Central memory CD4-positive, alpha-beta T cell (primary cell): Measurements from ENCODE around the gene LPP.
"Not testable (repeated sequence)": the region's sequence is repeated elsewhere in the genome, so short reads cannot be mapped to it uniquely, and the experiment has no call there.

Experiments
- DNase-seq: peaks from one replicate; pipeline ENCODE4 v3.0.0; 2022

LPP gene

GRCh38 chr3:188691665-188692064 lies 537.7 kb downstream of the LPP start:
- DNase-seq: no peak

DNA sequence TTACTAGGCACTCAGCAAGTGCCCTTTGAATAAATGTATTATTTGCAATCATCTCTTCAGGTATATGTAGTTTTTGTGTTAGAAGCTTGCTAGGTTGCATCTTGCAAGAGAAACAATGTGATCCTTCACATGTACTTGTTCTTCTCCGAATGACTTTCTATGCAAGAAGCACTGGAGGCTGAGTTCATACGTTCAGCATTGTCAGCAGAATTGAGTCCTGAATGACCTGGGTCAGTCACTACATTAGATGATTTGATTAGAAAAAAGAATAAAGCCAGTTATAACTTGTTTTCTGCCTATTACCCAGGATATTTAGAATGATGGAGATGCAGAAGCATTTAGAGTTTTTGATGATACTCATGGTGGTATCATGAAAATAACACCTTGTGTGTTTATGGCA lies 538.7 kb downstream of the LPP start:
- no peak for DNase-seq

DNA sequence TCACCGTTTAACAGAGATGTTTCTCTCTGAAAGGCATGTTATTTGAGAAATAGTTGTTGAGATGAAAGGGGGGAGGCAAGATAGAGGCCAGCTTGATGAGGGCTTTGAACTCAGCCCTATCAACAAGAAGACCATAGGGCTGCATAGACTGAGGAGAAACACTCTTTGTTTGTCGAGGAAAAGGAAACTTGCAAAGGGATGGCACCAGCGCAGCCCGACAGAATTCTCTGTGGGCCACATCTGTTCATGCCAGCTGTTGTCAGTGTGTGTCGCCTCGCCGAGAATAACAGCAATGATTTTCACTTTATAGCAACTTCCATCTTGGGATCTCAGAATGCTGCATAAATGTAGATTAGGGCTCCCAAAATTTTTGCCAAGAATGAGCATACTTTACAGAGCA lies 539.5 kb downstream of the LPP start:
- DNase-seq: no peak

GRCh38 chr3:188695241-188695640 lies 541.3 kb downstream of the LPP start:
- no peak for DNase-seq

DNA sequence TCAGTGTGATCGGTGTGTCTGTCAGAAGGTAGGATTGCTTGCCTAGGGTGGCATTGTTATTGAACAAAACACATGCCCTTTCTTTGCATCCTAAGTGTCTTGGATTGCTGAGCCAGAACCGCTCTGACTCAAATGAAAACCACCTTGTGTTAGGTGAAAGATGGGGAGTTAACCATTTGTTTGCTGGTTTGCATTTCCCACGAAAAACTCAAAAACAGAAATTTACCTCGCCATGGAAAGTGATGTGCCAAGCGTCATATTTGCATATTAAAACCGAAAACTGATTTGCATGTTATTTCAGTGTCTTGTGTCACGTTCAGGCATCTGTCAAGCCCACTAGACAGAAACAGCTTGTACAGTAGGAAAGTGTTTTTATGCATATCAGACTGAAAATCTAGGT lies 543.2 kb downstream of the LPP start:
- no peak for DNase-seq

DNA sequence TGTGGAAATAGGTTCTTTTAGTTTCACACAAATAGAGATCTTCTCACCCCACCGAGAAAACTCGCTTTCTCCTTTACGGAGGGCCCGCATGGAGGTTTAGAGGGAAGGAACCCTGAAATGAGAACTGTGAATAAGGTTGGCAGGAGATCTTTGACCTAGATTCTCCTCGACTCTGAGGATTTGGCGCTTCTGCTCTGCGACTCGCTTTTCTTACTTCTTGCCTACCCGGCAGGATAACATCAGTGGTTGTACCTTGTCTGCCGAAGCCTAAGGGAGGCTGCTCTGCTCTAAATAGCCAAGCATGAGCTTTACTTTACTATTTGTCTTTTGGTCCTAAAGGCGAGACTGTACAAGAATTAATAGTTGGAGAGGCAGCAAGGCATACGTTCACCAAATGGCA lies 544.5 kb downstream of the LPP start:
- no peak for DNase-seq

- DNase-seq: no peak
Measured at GRCh38 chr3:188700501-188700900, 546.5 kb downstream of the LPP start.

DNA sequence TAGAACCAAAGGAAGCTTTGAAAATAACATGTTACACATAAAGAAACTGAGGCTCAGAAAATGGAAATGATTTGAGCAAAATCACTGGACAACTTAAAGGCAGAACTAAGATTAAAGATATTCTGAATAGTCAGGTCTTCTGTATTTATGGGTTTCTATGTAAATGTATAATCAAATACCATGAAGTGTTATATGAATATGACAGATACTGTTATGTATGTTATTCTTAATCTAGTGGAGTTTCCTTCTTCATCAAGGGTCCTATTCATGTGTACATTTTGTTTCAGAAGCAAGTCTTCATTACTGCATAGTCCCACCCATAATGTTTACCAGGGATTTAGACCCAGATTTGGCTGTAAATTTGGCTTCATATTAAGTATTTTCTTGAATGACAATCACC lies 547.0 kb downstream of the LPP start:
- no peak for DNase-seq

- no peak for DNase-seq
Measured at GRCh38 chr3:188701485-188701969, 547.6 kb downstream of the LPP start.

- DNase-seq: not testable (repeated sequence)
Measured at GRCh38 chr3:188702028-188702427, 548.1 kb downstream of the LPP start.

DNA sequence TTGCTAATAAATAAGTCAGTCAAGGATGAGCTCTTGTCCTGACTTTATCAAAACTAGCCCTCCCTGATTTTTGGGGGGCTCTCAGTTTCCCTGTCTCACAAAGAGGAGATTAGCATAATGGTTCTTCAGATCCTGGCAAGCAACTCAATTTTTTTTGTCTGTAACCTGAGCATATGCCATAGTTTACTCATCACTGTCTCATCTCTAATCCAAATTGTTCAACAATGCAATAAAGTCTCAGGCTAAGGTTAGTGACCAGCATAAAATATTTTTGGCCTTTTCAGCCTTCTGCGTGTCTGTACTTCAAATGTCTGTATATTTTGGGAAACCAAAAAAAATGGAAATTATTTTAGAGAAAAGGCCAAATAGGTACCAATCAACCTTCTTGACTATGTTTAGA lies 552.2 kb downstream of the LPP start:
- no peak for DNase-seq

DNA sequence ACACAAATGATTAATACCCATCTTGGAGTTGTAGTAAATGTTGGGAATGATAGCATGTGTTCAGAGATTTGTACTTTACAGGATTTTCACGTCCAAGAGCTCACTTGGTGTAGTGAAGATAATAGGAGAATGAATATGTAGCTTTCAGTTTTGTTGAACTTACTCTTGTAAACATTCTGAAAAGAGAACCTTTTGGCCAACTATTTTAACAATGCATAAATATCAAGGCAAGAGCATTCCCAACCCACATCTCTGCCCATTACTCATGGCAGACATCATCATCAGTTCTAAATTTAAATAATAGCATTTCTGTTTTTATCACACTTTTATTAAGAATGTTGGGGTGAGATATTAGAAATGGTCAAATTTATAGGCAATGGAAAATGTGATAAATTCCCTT lies 552.6 kb downstream of the LPP start:
- no peak for DNase-seq

GRCh38 chr3:188707381-188708288 lies 553.7 kb downstream of the LPP start:
- no peak for DNase-seq

DNA sequence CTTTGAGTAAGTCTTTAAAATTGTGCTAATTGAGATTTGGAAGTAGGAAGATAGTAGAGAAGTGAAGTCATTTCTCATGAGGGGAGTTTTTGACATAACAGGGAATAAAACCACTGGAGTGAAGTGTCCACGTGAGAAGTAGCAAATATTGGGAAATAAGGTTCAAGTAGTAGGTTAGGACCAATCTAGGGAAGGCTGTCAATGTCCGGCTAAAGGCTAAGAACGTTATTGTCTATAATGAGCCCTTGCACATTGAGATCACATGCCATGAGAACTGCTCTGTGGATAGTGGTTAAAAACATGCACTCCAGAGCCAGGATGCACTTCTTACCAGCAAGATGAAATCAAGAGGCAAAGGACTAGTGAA lies 557.9 kb downstream of the LPP start:
- DNase-seq: no peak

GRCh38 chr3:188712248-188712924 lies 558.4 kb downstream of the LPP start:
- no peak for DNase-seq

GRCh38 chr3:188712991-188713390 lies 559.0 kb downstream of the LPP start:
- no peak for DNase-seq

DNA sequence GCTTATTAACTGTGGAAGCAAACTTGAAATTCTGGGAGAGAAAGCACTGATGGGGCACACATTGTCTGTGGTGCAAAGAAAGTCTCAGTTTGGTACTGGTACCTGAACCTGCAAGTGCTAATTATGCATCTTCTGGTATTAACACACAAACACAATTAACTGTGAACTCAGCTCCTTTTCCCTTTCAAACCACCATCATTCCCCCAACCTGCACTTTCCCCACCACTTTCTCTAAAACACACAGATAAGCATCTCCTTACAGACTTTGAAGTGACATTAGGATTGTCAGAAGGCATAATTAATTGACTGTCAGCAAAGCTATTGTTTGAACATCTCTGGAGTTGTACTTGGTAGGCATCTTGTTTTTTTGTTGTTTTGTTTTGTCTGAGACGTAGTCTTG lies 565.6 kb downstream of the LPP start:
- no peak for DNase-seq

DNA sequence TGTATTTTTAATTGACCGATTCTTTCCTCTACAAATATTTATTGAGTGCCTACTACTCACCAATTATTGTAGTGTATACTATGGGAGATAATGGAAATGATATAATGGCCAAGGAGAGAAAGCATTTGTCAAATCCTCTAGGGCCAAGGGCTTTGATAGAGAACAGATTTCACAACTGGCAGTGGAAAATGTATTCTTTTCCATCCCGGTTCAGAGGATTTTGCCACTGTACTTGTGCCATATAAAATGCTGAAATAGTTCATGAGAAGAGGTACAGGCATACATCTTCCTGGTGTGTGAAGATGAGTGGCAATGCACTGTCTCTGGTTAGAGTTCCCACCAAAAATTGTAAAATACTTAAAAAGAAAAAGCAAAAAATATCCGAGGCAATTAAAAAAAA lies 566.3 kb downstream of the LPP start:
- DNase-seq: no peak

GRCh38 chr3:188720636-188721035 lies 566.7 kb downstream of the LPP start:
- DNase-seq: no peak

DNA sequence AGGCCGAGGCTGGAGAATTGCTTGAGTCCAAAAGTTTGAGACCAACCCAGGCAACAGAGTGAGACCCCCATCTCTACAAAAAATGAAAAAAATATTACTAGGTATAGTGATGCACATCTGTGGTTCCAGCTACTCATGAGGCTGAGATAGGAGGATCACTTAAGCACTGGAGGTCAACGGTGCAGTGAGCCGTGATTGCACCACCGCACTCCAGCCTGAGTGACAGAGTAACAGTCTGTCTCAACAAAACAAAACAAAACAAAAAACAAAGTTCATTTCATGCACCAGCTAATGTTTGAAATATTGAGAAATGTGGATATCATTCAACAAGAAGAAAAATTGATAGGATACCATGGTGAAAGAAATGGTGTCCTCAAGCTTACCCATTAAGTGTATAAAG lies 567.4 kb downstream of the LPP start:
- DNase-seq: no peak

DNA sequence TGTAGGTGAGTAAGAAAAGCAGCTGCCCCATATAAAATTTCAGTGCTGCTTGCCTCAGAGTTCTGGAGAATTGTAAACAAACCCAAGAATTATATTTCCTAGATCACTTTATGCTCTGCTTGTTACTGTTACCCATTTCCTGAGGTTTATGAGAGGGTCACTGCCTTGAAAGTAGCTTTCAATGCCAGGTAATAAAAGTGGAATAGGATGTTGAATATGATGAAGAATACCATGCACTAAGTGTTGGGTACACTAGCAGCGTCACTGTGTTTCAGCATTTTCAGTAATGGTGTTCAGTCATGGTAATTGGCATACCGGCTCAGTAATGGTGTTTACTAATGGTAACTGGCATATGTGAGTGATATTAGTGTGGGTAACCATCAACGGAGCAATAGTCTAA lies 568.0 kb downstream of the LPP start:
- no peak for DNase-seq

- DNase-seq: no peak
Measured at GRCh38 chr3:188722963-188723362, 569.0 kb downstream of the LPP start.

GRCh38 chr3:188727052-188727451 lies 573.1 kb downstream of the LPP start:
- DNase-seq: no peak

DNA sequence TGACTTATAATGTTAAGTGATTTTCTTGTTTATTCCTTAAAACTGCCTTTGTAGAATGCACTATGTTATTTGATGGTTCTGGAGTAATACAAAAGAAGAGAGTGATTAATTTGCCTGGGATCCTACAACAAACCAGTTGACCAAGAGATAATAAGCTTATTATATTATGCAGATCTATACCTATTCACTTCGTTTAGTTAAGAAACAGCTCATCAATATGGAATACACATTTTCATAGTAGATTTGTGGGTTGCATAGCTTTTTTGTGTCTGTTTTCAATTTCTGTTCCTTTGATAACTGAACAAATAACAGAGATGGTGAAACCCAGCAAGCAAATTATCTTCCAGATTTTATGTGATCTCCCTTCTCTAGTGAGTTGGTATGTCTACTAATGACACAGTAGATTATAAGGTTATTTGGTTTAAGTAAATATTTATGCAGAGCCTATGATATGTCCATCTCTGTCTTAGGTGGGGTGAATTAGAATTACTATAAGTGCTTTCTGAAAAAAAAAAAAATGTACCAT lies 574.5 kb downstream of the LPP start:
- no peak for DNase-seq
